K562 (cell line): ENCODE results near the gene EXOC3L2. TPM values are rescaled to one million over a fixed set of nuclear protein-coding genes. Genes with fewer than 3 reads are reported as not detected.

Source experiments
- BHLHE40 ChIP-seq: IDR thresholded peaks from 2 replicates; pipeline ENCODE4 v1.6.1; 2011; ENCODE audit warnings: low read length, improper control_type of control experiment
- CREM ChIP-seq: IDR thresholded peaks from 2 replicates; pipeline ENCODE4 v1.6.1; 2014; ENCODE audit warnings: antibody characterized with exemption, low read depth
- CXXC5 ChIP-seq: fragments of 250-450 bp; sonication (Bioruptor Pico); IDR thresholded peaks from 2 replicates; pipeline ENCODE4 v1.8.0; 2022; ENCODE audit warnings: inconsistent platforms, mild to moderate bottlenecking, moderate library complexity
- DACH1 ChIP-seq: fragments of 450-650 bp; IDR thresholded peaks from 2 replicates; pipeline ENCODE4 v1.6.1; 2018; ENCODE audit not compliant: partially characterized antibody
- DIDO1 ChIP-seq: fragments of 450-650 bp; IDR thresholded peaks from 2 replicates; pipeline ENCODE4 v1.6.1; 2016; ENCODE audit warnings: low read depth, missing biosample characterization, missing genetic modification characterization
- ELF1 ChIP-seq: fragments of 200-800 bp; sonication (Bioruptor generic); IDR thresholded peaks from 2 replicates; pipeline ENCODE4 v1.6.1; 2016; ENCODE audit warnings: missing genetic modification characterization, missing compliant biosample characterization
- ELF2 ChIP-seq: fragments of 250-450 bp; sonication (Bioruptor Pico); IDR thresholded peaks from 2 replicates; pipeline ENCODE4 v1.5.0; 2021; ENCODE audit warnings: mild to moderate bottlenecking
- EWSR1 ChIP-seq: fragments of 450-650 bp; IDR thresholded peaks from 2 replicates; pipeline ENCODE4 v1.6.1; 2018; ENCODE audit warnings: borderline replicate concordance, mild to moderate bottlenecking, low read depth, moderate library complexity; ENCODE audit not compliant: partially characterized antibody
- FOS ChIP-seq: IDR thresholded peaks from 3 replicates; pipeline ENCODE4 v1.6.1; 2011; ENCODE audit not compliant: insufficient read length; ENCODE audit errors: extremely low read depth
- GTF2A2 ChIP-seq: IDR thresholded peaks from 2 replicates; pipeline ENCODE4 v1.6.1; 2016; ENCODE audit warnings: mild to moderate bottlenecking, missing genetic modification characterization, missing compliant biosample characterization
- HCFC1 ChIP-seq: IDR thresholded peaks from 2 replicates; pipeline ENCODE4 v1.6.1; 2012; ENCODE audit warnings: low read depth, low read length, improper control_type of control experiment
- MITF ChIP-seq: IDR thresholded peaks from 2 replicates; pipeline ENCODE4 v1.6.1; 2014; ENCODE audit warnings: antibody characterized with exemption
- MTA3 ChIP-seq: fragments of 450-650 bp; formaldehyde crosslinking; IDR thresholded peaks from 2 replicates; pipeline ENCODE4 v1.6.1; 2017; ENCODE audit warnings: mild to moderate bottlenecking, borderline replicate concordance
- SMAD3 ChIP-seq: fragments of 450-650 bp; formaldehyde crosslinking; conservative IDR thresholded peaks from 2 replicates; pipeline ENCODE4 v1.4.0; 2020; ENCODE audit warnings: mild to moderate bottlenecking
- TARDBP ChIP-seq: fragments of 450-650 bp; IDR thresholded peaks from 2 replicates; pipeline ENCODE4 v1.6.1; 2016
- TBL1XR1 ChIP-seq, 2 experiments: IDR thresholded peaks; 2 replicates each; pipeline ENCODE4 v1.6.1; 2012; ENCODE audit warnings: improper control_type of control experiment in 2 of 2, low read length in 2 of 2, mild to moderate bottlenecking in 1 of 2
- TEAD1 ChIP-seq, 2 experiments: fragments of 450-650 bp in 1 of 2; sonication (generic) in 1 of 2; formaldehyde crosslinking; IDR thresholded peaks; 2 replicates each; pipeline versions ENCODE4 v1.4.0 to v1.8.0; 2020 to 2022; ENCODE audit warnings: mild to moderate bottlenecking in 2 of 2, missing genetic modification reagents in 1 of 2
- polyA plus RNA-seq, 8 experiments: library from polyadenylated mRNA; depleted of rRNA in 4 of 8; stranded (reverse) in 5 of 8; unstranded in 3 of 8; fragments of >200 nt; fragmentation: Nextera tagmentation in 2 of 8; fragmentation: Illumina TruSeq in 1 of 8; extraction: Ambion mirVana in 2 of 8; extraction: Trizol in 1 of 8; gene quantifications; 2 replicates each; pipeline versions ENCODE4 v1.2.1 to v1.2.3, GENCODE V29; 2011 to 2014; ENCODE audit warnings: inconsistent platforms in 1 of 8, missing spikeins in 1 of 8
- total RNA-seq, 7 experiments: library from RNA; depleted of rRNA in 6 of 7; stranded (reverse); fragments of >200 nt in 6 of 7; fragmentation: Illumina TruSeq in 2 of 7; extraction: Trizol in 2 of 7; gene quantifications; 2 replicates each; pipeline versions ENCODE4 v1.2.1 to v1.2.3, GENCODE V29; 2011 to 2021; ENCODE audit warnings: low replicate concordance in 1 of 7
- TF ChIP-seq, protein P1 (sequence below): fragments of 450-650 bp; IDR thresholded peaks from 2 replicates; pipeline ENCODE4 v1.6.1; 2017; ENCODE audit warnings: antibody characterized with exemption
- TF ChIP-seq, protein P2 (sequence below): fragments of 200-800 bp; sonication (Bioruptor generic); IDR thresholded peaks from 2 replicates; pipeline ENCODE4 v1.6.1; 2017; ENCODE audit warnings: missing genetic modification characterization, missing compliant biosample characterization
- TF ChIP-seq, protein P3 (sequence below), 2 experiments: fragments of 150-350 bp in 1 of 2; IDR thresholded peaks; 2 replicates each; pipeline ENCODE4 v1.6.1; 2012 to 2016; ENCODE audit warnings: low read depth in 2 of 2, low read length in 2 of 2, mild to moderate bottlenecking in 1 of 2, moderate library complexity in 1 of 2

The EXOC3L2 gene
- total and polyA plus RNA-seq, 9 of the 15 experiments (the other 6 are each of a cell fraction or from before 2014, with no cell fraction given): 0.31 to 19.0 (median 2.4) TPM

GRCh38 chr19:45178262-45179071 is 66.7 kb downstream of the EXOC3L2 start, which contains the start of gene BLOC1S3 (continued):
- TF ChIP-seq, protein P1, sequence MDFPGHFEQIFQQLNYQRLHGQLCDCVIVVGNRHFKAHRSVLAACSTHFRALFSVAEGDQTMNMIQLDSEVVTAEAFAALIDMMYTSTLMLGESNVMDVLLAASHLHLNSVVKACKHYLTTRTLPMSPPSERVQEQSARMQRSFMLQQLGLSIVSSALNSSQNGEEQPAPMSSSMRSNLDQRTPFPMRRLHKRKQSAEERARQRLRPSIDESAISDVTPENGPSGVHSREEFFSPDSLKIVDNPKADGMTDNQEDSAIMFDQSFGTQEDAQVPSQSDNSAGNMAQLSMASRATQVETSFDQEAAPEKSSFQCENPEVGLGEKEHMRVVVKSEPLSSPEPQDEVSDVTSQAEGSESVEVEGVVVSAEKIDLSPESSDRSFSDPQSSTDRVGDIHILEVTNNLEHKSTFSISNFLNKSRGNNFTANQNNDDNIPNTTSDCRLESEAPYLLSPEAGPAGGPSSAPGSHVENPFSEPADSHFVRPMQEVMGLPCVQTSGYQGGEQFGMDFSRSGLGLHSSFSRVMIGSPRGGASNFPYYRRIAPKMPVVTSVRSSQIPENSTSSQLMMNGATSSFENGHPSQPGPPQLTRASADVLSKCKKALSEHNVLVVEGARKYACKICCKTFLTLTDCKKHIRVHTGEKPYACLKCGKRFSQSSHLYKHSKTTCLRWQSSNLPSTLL: no peak
- no peak for TF ChIP-seq TARDBP
- TF ChIP-seq DACH1: peak; percentile 89
- TF ChIP-seq, protein P2, sequence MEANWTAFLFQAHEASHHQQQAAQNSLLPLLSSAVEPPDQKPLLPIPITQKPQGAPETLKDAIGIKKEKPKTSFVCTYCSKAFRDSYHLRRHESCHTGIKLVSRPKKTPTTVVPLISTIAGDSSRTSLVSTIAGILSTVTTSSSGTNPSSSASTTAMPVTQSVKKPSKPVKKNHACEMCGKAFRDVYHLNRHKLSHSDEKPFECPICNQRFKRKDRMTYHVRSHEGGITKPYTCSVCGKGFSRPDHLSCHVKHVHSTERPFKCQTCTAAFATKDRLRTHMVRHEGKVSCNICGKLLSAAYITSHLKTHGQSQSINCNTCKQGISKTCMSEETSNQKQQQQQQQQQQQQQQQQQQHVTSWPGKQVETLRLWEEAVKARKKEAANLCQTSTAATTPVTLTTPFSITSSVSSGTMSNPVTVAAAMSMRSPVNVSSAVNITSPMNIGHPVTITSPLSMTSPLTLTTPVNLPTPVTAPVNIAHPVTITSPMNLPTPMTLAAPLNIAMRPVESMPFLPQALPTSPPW (CRISPR knock-in tag): peak; percentile 79
- peak; percentile 91 for TF ChIP-seq CREM
- no peak for TF ChIP-seq EWSR1
- TF ChIP-seq ELF2 (CRISPR knock-in tag): peak; percentile 97
- peak; percentile 26; the same call in 1 of the 2 replicates for TF ChIP-seq MTA3
- TF ChIP-seq TBL1XR1 (IDR thresholded peaks at IDR 0.05; ENCODE audit: low read length in 2 of 2): 0 out of 4 replicates have a peak, but pooled peaks of 1 of the 2 experiments have one; percentile 8
- 0 out of 2 replicates have a peak, but pooled peaks have one; percentile 6 for TF ChIP-seq SMAD3 (CRISPR knock-in tag)
- TF ChIP-seq FOS: peak; percentile 89
- peak; percentile 91 for TF ChIP-seq CXXC5
- peak; percentile 64; the same call in 1 of the 2 replicates for TF ChIP-seq MITF
- peak in 1 of 2 experiments; percentile 84; a peak in 2 of 4 replicates for TF ChIP-seq TEAD1 (CRISPR knock-in tag; IDR thresholded peaks at IDR 0.05)
- TF ChIP-seq DIDO1 (tag): peak; percentile 59
- TF ChIP-seq GTF2A2 (tag): no peak
- peak; percentile 92 for TF ChIP-seq BHLHE40
- TF ChIP-seq, protein P3, sequence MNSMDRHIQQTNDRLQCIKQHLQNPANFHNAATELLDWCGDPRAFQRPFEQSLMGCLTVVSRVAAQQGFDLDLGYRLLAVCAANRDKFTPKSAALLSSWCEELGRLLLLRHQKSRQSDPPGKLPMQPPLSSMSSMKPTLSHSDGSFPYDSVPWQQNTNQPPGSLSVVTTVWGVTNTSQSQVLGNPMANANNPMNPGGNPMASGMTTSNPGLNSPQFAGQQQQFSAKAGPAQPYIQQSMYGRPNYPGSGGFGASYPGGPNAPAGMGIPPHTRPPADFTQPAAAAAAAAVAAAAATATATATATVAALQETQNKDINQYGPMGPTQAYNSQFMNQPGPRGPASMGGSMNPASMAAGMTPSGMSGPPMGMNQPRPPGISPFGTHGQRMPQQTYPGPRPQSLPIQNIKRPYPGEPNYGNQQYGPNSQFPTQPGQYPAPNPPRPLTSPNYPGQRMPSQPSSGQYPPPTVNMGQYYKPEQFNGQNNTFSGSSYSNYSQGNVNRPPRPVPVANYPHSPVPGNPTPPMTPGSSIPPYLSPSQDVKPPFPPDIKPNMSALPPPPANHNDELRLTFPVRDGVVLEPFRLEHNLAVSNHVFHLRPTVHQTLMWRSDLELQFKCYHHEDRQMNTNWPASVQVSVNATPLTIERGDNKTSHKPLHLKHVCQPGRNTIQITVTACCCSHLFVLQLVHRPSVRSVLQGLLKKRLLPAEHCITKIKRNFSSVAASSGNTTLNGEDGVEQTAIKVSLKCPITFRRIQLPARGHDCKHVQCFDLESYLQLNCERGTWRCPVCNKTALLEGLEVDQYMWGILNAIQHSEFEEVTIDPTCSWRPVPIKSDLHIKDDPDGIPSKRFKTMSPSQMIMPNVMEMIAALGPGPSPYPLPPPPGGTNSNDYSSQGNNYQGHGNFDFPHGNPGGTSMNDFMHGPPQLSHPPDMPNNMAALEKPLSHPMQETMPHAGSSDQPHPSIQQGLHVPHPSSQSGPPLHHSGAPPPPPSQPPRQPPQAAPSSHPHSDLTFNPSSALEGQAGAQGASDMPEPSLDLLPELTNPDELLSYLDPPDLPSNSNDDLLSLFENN (IDR thresholded peaks at IDR 0.05; ENCODE audit: low read depth in 2 of 2, low read length in 2 of 2): no peak
- TF ChIP-seq ELF1 (tag): peak; percentile 99
- TF ChIP-seq HCFC1: peak; percentile 68
